GM12875 (cell line): ENCODE results near the gene DCAF5.

ENCODE experiments used
- H3K4me3 ChIP-seq: one replicate; pipeline ENCODE4 v1.5.1; 2011; ENCODE audit warnings: low read depth, low read length, control low read depth
- TF ChIP-seq, protein P1 (sequence below): IDR thresholded peaks from 2 replicates; pipeline ENCODE4 v1.5.1; 2011; ENCODE audit warnings: low read depth, mild to moderate bottlenecking, control low read depth, inconsistent platforms, low read length, moderate library complexity, borderline replicate concordance; ENCODE audit not compliant: insufficient read depth

DCAF5 gene

DNA sequence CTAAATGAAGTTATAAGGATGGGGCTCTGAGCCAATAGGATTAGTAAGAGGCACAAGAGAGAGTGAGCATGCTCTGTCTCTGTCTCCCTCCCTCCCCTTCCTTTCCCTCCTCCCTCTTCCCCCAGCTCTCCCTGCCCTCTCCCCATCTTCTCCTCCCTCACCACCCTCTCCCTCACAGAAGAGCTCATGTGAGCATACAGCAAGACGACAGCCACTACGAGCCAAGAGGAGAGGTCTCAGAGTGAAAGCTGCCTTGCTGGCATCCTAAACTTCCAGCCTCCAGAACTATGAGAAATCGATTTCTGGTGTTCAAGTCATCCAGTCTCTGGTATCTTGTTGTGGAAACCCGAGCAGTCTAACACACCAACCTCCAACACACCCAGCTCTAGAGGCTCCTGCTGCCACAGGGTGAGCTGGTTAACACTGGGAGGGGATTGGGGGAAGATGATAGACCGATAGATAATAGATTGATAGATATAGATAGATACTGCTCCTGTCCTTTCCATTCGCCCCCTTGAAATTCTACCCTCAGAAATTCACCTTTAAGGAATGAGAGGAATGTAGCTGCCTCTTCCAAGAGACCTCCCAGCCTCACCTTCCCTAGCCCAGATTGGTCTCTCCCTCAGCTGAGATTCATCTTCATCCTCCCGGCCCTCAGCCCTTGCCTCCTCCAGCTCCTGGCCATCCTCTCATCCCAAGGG, 148.0 kb downstream of the DCAF5 start:
- TF ChIP-seq, protein P1, sequence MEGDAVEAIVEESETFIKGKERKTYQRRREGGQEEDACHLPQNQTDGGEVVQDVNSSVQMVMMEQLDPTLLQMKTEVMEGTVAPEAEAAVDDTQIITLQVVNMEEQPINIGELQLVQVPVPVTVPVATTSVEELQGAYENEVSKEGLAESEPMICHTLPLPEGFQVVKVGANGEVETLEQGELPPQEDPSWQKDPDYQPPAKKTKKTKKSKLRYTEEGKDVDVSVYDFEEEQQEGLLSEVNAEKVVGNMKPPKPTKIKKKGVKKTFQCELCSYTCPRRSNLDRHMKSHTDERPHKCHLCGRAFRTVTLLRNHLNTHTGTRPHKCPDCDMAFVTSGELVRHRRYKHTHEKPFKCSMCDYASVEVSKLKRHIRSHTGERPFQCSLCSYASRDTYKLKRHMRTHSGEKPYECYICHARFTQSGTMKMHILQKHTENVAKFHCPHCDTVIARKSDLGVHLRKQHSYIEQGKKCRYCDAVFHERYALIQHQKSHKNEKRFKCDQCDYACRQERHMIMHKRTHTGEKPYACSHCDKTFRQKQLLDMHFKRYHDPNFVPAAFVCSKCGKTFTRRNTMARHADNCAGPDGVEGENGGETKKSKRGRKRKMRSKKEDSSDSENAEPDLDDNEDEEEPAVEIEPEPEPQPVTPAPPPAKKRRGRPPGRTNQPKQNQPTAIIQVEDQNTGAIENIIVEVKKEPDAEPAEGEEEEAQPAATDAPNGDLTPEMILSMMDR, result no peak
- no peak overlapping the region for H3K4me3 ChIP-seq

DNA sequence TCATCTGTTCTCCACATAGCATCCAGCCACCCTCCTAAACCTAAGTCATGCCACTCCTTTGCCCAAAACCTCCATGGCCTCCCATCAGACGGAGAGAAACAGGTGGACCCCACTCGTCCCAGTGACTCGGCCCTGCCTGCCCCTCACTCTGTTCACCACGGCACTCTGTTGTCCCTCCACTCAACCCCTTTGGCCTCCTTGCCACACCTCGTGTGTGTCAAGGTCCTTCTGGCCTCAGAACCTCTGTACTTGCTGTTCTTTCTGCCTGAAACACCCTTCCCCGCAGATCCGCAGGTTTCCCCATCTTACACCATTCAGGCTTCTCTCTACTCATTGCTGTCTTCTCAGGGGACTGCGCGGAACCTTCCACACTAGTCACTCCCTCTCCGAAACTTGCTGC, 149.3 kb downstream of the DCAF5 start:
- no peak overlapping the region for H3K4me3 ChIP-seq
- TF ChIP-seq, protein P1, result no peak

- H3K4me3 ChIP-seq, result no peak overlapping the region
- TF ChIP-seq, protein P1, result no peak
Observed at GRCh38 chr14:69002069-69002468, 150.8 kb downstream of the DCAF5 start.

DNA sequence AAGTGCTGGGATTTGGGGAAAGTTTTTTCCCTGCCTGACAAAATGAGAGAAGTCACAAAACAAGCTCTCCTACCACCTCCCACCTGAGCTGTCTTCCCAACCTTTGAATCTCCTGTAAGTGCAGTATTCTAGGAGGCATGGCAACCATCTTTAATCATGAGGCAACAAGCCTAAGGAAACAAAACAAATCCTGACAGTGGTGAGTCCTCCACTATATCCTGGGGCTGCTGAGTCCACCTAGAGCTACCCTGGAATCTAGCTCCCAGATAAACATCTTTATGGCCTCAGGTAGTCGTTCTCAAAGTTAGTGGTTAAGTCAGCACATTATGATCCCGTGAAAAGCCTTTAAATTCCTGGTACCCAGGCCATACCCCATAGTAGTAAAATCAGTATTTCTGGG, 151.5 kb downstream of the DCAF5 start:
- TF ChIP-seq, protein P1, result no peak
- H3K4me3 ChIP-seq, result no peak overlapping the region
